ENCODE results near the gene DNTTIP2.
"Not testable (repeated sequence)": the region's sequence is repeated elsewhere in the genome, so short reads cannot be mapped to it uniquely, and the experiment has no call there.

The DNTTIP2 gene

DNA sequence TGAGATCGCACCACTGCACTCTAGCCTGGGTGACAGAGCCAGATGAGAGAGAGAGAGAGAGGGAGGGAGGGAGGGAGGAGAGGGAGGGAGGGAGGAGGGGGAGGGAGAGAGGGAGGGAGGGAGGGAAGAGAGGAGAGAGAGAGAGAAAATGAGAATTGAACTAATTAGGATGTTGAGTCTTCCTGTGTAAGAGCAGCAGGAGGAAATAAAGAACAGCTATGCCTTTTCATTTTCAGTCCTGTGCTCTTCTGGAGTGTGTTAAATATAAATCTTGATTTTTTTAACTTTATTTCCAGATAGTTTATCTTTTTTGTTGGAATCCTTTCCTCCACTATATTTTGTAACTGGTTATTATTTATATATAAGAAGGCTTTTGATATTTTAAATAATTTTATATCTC is 27.1 kb downstream of the DNTTIP2 start:
- Mint-ChIP-seq H3K4me1 (peaks cover 16% of the 10 kb centered on the region), H3K27me3 (peaks cover 26% of the 10 kb centered on the region), H3K9me3 (peaks cover 5% of the 10 kb centered on the region), H3K36me3 (peaks cover 11% of the 10 kb centered on the region), H3K27ac (no peak overlapping the region), H3K4me3 (no peak overlapping the region)
- ATAC-seq: no peak

DNA sequence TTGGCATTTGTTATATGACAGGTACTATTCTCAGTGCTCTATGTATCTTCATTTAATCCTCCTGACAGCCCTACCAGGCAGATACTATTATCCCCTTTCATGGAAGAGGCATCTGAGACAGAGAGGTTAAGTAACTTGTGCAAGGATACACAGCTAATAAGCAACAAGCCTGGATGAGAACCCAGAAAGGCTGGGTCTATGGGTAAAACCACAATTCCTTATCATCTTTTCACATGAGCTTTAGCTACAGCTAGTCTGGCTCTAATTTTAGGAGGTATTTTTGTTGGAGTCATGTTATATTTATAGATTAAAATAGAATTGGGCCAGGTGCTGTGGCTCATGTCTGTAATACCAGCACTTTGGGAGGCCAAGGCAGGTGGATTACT is 27.7 kb downstream of the DNTTIP2 start:
- peaks cover 16% of the 10 kb centered on the region for H3K4me1 Mint-ChIP-seq
- H3K36me3 Mint-ChIP-seq: peaks cover 11% of the 10 kb centered on the region
- H3K4me3 Mint-ChIP-seq: no peak overlapping the region
- ATAC-seq: no peak
- H3K27me3 Mint-ChIP-seq: peaks cover 21% of the 10 kb centered on the region
- no peak overlapping the region for H3K27ac Mint-ChIP-seq
- peaks cover 4% of the 10 kb centered on the region for H3K9me3 Mint-ChIP-seq

DNA sequence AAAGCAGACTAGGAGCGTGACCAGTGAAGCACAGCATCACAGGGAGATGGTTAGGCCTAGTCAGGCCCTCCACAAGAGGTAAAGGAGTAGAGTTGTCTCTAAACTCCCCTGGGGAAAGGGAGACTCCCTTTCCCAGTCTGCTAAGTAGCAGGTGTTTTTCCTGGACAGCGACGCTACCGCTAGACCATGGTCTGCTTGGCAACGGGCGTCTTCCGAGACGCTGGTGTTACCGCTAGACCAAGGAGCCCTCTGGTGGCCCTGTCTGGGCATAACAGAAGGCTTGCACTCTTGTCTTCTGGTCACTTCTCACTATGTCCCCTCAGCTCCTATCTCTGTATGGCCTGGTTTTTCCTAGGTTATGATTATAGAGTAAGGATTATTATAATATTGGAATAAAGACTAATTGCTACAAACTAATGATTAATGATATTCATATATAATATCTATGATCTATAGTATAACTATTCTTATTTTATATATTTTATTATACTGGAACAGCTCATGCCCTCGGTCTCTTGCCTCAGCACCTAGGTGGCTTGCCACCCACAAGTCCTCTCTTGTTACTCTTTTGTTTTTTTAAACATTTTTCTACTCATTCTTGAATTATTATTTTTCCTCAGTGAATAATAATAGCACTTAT is 28.2 kb downstream of the DNTTIP2 start:
- not testable (repeated sequence) for H3K9me3 Mint-ChIP-seq, ATAC-seq, H3K4me3 Mint-ChIP-seq, H3K27ac Mint-ChIP-seq
- Mint-ChIP-seq H3K27me3 (peaks cover 21% of the 10 kb centered on the region), H3K4me1 (peaks cover 20% of the 10 kb centered on the region), H3K36me3 (peaks cover 11% of the 10 kb centered on the region)

DNA sequence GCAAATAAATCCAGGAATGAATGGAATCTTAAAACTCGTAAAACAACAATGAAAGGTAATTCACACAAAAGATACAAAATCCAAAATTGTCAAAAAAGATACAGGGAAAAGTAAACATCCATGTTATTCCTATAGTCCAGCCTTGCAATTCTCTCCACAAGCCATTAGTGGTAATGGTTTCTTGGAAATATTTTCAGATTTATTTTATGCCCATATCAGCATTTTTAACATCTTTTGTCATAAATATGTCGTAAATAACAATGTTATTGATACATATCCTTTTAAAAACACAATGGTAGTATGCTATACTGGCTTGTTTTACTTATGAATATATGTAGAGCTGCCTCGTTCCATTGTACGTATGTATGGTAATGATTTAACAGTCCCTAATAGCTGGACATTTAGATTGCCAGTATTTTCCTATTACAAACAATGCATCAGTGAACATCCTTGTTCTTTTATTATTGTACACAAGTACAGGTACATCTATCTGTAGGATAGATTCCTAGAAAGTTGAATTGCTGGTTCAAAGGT is 30.6 kb downstream of the DNTTIP2 start:
- no peak for ATAC-seq
- H3K9me3 Mint-ChIP-seq: peaks cover 4% of the 10 kb centered on the region

DNA sequence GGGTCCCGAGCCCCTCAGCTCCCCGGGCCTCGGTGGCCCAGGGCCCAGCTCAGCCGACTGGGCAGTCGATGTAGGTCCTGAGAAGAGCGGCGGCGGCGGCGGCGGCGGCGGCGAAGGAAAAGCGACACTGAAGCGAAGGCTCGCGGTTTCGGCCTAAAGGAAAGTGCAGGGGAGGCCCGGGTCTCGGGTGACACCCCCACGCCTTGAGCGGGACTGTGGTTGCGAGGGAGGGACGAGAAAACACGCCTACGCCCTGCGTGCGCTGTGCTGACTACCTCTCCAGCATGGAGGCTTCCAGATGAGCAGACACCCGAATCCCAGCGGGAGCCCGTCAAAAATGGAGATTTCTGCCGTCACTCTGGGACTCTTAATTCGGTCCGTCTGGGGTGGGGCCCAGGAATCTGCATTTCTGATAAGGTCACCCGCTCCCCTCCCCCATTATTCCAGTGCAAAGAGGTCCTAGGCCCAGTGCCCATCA is 31.2 kb downstream of the DNTTIP2 start:
- Mint-ChIP-seq H3K9me3 (peaks cover 4% of the 10 kb centered on the region), H3K4me3 (peak overlapping the region; percentile 95), H3K36me3 (peaks cover 5% of the 10 kb centered on the region), H3K27me3 (peaks cover 4% of the 10 kb centered on the region), H3K4me1 (peaks cover 28% of the 10 kb centered on the region), H3K27ac (peak overlapping the region; percentile 93)
- ATAC-seq: peak; percentile 32

More for the DNA sequence above, 30.6 kb downstream of the DNTTIP2 start:
- peak overlapping the region; percentile 95 for H3K4me3 Mint-ChIP-seq
- peak overlapping the region; percentile 93 for H3K27ac Mint-ChIP-seq
- H3K36me3 Mint-ChIP-seq: peaks cover 5% of the 10 kb centered on the region
- H3K4me1 Mint-ChIP-seq: peaks cover 28% of the 10 kb centered on the region
- peaks cover 8% of the 10 kb centered on the region for H3K27me3 Mint-ChIP-seq

DNA sequence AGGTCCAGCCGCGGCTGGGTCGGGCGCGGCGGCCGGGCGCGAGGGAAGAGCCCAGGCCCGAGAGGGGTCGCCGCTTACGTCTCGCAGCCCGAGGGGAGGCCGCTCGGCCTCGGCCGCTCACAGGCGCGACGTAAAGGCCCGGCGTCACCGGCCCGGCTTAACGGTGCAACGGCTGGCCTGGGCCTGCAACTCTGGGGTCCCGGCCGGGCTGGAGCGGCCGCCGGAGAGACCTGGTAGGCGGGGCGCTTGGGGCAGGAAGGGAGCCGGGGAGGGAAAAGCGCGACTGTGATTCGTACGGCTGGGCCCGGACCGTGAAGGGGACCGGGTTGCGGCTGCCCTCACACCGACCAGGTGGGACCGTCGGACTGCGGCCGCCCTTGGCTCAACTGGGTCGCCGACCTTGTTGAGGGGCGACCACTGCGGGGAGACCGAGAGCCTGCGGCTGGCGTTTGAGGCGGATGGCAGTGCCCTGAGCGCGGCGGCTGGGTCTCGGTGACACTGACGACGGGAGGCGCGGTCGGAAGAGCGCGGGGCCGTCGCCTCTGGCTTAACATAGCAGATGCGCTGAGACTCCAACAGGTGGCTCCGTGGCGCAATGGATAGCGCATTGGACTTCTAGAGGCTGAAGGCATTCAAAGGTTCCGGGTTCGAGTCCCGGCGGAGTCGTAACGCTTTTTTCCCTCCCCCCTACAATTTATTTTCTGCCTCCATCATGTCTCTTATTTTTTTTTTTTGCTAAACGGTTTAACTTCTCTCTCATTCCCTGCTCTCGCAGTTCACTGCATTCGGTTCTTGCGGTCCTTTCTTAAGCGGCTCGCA is 31.8 kb downstream of the DNTTIP2 start:
- Mint-ChIP-seq H3K9me3 (peaks cover 4% of the 10 kb centered on the region), H3K4me3 (peak overlapping the region; percentile 95), H3K27ac (peak overlapping the region; percentile 93), H3K36me3 (peaks cover 10% of the 10 kb centered on the region), H3K4me1 (peaks cover 28% of the 10 kb centered on the region), H3K27me3 (no peaks in the 10 kb centered on the region)
- ATAC-seq: peak; percentile 88

DNA sequence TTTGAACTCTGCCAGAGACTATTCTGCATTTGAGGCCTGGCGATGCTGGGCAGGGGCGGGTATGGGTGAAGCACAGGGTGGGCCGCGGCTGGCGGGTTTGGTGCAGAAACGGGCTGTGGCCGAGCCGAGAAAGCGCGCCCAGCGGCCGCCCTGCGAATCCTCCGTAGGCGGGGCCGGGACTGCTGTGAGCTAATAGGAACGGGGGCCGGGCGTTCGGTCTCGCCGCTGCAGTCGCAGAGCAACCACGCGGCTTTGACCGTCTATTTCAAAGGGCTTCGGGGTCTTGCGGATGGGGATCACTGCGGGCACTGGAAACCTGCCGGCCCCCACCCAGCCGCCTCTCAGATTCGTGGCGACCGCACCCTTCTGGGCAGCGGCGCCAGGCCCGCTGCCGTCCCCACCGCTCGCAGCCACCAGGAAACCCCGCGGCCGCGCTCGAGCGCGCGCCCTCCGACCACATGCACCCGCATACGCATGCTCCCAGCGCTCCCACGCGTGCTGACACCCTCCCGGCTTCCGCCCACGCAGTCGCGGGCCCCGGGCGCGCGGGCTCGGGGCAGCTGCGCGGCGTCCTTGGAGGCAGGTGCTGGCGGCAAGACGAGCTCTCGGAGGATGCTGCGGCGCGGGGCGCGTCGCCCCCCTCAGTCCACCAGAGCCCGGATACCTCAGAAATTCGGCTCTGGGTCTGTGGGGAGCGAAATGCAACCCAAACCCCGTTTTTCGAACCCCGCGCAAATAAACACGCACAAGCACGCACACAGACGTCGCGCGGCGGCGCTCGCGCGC is 32.6 kb downstream of the DNTTIP2 start:
- peaks cover 28% of the 10 kb centered on the region for H3K4me1 Mint-ChIP-seq
- H3K27me3 Mint-ChIP-seq: no peaks in the 10 kb centered on the region
- H3K4me3 Mint-ChIP-seq: peak overlapping the region; percentile 95

DNA sequence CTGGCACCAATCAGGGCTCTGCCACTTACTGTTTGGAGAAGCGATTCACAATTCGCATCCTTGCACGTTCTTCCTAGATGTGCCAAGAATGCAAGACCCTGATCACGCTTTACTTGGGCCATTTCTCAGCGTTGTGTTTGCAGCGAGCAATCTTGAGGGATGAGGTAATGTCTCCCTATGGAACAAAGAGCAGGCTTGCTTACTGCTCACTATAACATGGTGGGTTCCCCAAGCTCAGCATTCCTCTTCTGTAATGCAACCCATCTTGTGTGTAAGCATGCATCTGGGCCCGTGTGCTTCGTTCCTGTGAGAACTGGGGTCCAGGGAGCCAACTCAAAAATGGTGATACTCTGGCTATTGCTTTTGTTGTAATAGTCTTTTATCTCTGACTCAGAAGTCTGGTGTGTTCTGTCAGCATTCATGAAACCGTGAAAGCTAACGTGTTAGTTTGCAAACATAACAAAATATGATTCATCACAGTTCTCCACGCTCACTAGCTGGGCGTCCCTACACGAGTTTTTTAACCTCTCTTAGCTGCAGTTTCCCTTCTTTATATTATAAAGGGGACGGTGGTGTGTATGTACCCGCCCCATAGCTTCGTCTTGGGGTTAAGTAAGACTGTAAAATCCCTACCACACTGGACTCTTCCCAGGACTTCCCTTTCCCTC is 33.3 kb downstream of the DNTTIP2 start:
- peak overlapping the region; percentile 95 for H3K4me3 Mint-ChIP-seq

More for the DNA sequence above, 32.6 kb downstream of the DNTTIP2 start:
- Mint-ChIP-seq H3K36me3 (peaks cover 10% of the 10 kb centered on the region), H3K9me3 (peaks cover 4% of the 10 kb centered on the region), H3K27ac (peak overlapping the region; percentile 93)
- peak; percentile 79 for ATAC-seq

DNA sequence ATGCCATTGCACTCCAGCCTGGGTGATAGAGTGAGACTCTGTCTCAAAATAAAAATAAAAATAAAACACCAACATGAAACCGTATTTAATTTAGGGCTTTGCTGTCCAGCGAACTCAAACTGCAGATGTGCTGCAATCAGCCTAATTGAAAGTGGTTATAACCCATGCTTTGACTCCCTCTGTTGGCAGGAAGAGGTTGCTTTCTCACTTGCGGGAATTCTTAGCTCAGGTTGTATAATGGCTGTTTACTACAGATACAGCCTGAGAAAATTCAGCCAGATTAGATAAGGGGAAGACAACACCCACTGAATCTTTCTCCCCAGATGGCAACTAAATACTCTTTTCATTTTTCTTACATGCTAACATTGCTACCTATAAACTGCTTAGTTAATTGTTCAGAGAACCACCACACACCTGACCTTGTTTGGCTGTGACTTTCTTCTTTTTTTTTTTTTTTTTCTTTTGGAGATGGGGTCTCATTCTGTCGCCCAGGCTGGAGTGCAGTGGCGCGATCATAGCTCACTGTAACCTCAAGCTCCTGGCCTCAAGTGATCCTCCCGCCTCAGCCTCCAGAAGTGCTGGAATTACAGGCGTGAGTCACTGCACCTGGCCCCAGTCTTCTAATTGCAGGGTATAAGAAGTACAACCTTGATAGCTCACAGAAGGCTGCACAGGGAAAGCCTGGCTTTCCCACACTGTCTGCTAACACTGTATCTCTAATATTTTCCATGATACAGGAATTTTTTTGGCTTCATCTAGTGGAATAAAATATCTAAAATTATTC is 34.6 kb downstream of the DNTTIP2 start:
- Mint-ChIP-seq H3K36me3 (peaks cover 10% of the 10 kb centered on the region), H3K27ac (peak overlapping the region; percentile 22), H3K4me3 (no peak overlapping the region), H3K27me3 (no peaks in the 10 kb centered on the region), H3K4me1 (peaks cover 28% of the 10 kb centered on the region), H3K9me3 (no peaks in the 10 kb centered on the region)
- ATAC-seq: no peak

More for the DNA sequence above, 33.3 kb downstream of the DNTTIP2 start:
- H3K27ac Mint-ChIP-seq: peak overlapping the region; percentile 93
- ATAC-seq: peak; percentile 17
- H3K4me1 Mint-ChIP-seq: peaks cover 28% of the 10 kb centered on the region
- peaks cover 10% of the 10 kb centered on the region for H3K36me3 Mint-ChIP-seq
- H3K9me3 Mint-ChIP-seq: peaks cover 4% of the 10 kb centered on the region
- no peaks in the 10 kb centered on the region for H3K27me3 Mint-ChIP-seq

DNA sequence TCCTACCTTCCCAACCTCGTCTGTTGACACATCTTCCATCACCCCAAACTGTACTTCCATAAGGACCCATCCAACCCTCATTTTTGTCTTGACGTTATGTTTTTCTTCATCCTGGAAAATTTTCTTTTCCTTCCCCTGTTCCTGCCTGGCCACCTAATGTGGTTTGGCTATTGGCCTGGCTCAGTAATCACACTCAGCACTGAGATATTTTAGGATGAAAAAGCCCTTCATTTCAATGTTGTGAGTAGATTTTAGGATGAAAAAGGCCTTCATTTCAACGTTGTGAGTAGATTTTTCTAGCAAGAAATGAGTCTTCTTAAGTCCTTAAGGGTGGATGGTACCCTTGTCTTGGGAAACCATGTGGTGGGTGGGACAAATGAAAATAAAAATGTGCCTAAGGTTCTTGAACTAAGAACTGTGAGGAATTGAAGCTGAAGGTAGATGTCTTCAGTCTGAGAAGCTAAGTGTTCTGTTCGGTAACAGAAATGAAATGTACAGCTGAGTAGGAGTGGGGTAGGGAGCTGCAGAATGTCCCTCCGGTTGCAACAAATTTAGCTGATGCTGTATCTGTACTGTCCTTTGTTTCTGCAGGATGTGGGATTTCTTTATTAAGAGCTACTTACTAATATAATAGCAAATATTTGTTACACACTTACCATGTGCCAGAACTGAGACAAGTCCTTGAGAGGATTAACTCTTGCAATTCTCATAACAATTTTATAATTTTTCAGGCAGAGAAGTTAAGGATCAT is 36.1 kb downstream of the DNTTIP2 start:
- ATAC-seq: no peak
- H3K36me3 Mint-ChIP-seq: peaks cover 10% of the 10 kb centered on the region
- peaks cover 24% of the 10 kb centered on the region for H3K4me1 Mint-ChIP-seq
- H3K27ac Mint-ChIP-seq: no peak overlapping the region
- H3K27me3 Mint-ChIP-seq: no peaks in the 10 kb centered on the region
- no peaks in the 10 kb centered on the region for H3K9me3 Mint-ChIP-seq
- no peak overlapping the region for H3K4me3 Mint-ChIP-seq

DNA sequence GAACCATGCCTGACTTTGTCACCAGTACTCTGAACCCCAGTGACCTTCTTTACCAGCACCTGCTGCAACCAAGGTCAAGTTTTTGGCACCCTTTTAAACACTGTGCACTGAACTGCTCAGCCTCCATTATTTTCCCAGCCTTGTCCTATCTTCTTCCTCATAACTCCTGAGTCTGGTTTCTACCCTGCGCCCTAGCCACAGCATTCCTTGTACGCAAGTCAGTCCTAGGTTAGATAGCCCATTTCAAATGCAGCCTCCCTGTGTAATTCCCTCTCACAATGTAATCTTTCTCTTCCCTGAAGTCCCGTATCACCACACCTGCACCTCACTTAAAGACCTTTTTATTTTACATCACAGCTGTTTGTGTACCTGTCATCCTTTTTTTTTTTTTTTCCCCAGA is 37.2 kb downstream of the DNTTIP2 start:
- Mint-ChIP-seq H3K4me3 (no peak overlapping the region), H3K36me3 (peaks cover 5% of the 10 kb centered on the region), H3K27ac (no peak overlapping the region), H3K27me3 (no peaks in the 10 kb centered on the region), H3K4me1 (peaks cover 16% of the 10 kb centered on the region), H3K9me3 (no peaks in the 10 kb centered on the region)
- ATAC-seq: no peak

DNA sequence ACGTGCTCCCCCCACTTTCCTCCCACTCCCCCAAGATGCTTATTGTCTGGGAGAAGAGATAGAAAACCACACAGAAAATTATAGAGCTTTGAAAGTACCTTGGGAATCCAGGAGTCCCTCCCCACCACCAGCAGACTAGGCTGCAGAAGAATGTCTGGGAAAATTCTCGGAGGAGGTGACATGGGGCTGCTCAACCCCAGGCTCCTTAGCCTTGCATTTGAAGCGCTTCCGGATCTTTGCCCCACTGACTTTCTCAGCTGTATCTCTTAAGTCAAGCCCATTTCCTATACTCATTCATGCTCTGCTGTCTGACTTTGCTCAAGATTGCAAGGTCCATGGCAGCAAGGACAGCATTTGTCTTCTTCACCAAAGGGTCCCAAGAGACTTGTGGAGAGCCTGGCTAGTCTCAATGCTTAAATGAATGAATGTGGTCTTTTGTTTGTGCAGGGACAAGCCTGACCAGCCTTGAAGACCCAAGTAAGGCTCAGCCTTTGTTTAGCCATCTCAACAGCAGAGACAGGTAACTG is 38.0 kb downstream of the DNTTIP2 start:
- H3K27ac Mint-ChIP-seq: no peak overlapping the region
- H3K4me1 Mint-ChIP-seq: peaks cover 14% of the 10 kb centered on the region
- no peaks in the 10 kb centered on the region for H3K27me3 Mint-ChIP-seq
- no peak for ATAC-seq
- no peak overlapping the region for H3K4me3 Mint-ChIP-seq
- H3K9me3 Mint-ChIP-seq: no peaks in the 10 kb centered on the region
- H3K36me3 Mint-ChIP-seq: peaks cover 5% of the 10 kb centered on the region

DNA sequence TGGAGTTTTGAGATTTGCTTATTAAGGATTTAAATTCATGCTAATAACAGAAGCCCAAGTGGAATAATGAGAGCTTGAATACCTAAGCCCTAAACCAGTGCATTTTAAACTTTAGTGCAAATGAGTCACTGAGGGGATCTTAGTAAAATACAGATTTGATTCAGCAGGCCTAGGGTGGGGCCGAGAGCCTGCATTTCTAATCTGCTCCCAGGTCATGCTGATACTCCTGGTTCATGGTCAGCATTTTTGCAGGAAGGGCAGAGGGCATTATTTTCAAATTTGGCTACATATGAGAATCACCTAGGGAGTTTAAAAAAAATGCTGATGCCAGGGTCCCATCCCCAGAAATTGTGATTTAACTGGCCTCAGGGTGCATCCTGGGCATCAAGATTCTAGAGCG is 39.3 kb downstream of the DNTTIP2 start:
- Mint-ChIP-seq H3K27ac (no peak overlapping the region), H3K9me3 (peaks cover 5% of the 10 kb centered on the region), H3K36me3 (peaks cover 12% of the 10 kb centered on the region), H3K27me3 (no peaks in the 10 kb centered on the region), H3K4me3 (no peak overlapping the region), H3K4me1 (peaks cover 6% of the 10 kb centered on the region)
- ATAC-seq: no peak

Measured in stimulated activated memory B cell treated with anti-CD40 and anti-IgM and Interleukin-4, amounts not matched to agents 10 μg/mL and 1 μg/mL and 100 μg/mL, for 72 hours (primary cell).